ENCODE measurements around the gene STARD10.

GRCh38 chr11:72776117-72776843, 17.6 kb downstream of the STARD10 start:
- no peak for TF ChIP-seq CTCF (IDR thresholded peaks at IDR 0.05)
- no peak for TF ChIP-seq POLR2A (IDR thresholded peaks at IDR 0.05)
